Astrocyte of the cerebellum (primary cell): ENCODE results near the gene LAMA2.

Experiments
- DNase-seq: peaks from one replicate; pipeline ENCODE4 v3.0.0-alpha.2; 2011; ENCODE audit warnings: low read depth
- H3K4me3 ChIP-seq: 2 replicates; pipeline ENCODE4 v1.5.1; 2011; ENCODE audit warnings: mild to moderate bottlenecking, low read depth, low read length, moderate library complexity
- in situ Hi-C: cut with HindIII; loops from 2 replicates; pipeline ENCODE4 v1.10.0; 2017; ENCODE audit warnings: low sequenced_read_pairs
- TF ChIP-seq, protein P1 (sequence below): IDR thresholded peaks from 2 replicates; pipeline ENCODE4 v1.5.1; 2012; ENCODE audit warnings: low read length, low read depth, moderate library complexity, mild to moderate bottlenecking; ENCODE audit errors: missing control alignments

LAMA2 gene

DNA sequence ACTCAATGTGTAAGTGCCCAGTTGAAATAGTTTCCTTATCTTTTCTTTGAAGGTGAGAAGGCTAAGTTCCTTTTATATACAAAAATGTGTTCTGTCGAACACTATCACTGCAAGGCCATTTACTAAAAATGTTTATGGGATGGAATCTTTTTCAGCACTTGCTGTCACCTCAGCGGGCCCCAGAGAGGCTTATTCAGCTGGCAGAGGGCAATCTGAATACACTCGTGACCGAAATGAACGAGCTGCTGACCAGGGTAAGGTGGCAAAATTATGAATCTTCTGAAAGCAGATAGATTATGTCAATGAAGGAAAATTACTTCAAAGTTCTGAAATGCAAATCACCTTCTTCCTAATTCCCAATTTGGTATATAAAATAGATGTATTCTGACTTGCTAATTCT, 486.8 kb downstream of the LAMA2 start:
- no peak overlapping the region for H3K4me3 ChIP-seq
- DNase-seq = no peak
- TF ChIP-seq, protein P1, sequence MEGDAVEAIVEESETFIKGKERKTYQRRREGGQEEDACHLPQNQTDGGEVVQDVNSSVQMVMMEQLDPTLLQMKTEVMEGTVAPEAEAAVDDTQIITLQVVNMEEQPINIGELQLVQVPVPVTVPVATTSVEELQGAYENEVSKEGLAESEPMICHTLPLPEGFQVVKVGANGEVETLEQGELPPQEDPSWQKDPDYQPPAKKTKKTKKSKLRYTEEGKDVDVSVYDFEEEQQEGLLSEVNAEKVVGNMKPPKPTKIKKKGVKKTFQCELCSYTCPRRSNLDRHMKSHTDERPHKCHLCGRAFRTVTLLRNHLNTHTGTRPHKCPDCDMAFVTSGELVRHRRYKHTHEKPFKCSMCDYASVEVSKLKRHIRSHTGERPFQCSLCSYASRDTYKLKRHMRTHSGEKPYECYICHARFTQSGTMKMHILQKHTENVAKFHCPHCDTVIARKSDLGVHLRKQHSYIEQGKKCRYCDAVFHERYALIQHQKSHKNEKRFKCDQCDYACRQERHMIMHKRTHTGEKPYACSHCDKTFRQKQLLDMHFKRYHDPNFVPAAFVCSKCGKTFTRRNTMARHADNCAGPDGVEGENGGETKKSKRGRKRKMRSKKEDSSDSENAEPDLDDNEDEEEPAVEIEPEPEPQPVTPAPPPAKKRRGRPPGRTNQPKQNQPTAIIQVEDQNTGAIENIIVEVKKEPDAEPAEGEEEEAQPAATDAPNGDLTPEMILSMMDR = no peak
- in situ Hi-C loops = no loop called here

DNA sequence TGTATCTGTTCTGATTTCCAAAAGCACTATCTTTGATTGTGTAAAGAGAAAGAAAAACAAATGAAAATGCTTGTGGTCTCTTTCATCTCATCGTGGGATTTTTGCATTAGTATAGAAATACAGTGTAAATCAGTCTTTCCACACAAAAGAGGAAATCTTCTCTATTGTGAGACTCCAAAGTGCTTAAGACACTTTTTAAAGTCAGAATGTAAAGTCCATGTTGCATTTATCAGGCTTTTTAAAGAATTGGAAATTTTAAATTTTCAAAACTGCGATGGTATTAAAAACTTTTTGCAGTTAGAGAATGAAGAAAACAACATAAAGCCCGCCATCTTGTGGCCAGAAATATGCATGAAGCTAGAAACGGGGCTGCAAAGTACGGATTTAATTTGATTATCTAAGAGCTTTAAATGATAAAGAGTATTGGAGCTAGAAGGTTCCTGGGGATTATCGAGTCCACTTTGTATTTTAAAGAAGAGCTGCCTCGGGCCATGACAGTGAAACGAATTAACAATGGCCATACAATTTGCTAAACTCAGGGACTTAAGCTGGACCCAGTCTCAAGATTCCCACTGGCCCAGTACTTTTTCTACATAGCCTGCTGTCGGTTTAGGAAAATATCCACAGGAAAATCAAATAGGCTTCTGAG, 487.5 kb downstream of the LAMA2 start:
- peak; percentile 35 for DNase-seq
- TF ChIP-seq, protein P1 = peak; percentile 66
- in situ Hi-C loops = no loop called here
- no peak overlapping the region for H3K4me3 ChIP-seq

DNA sequence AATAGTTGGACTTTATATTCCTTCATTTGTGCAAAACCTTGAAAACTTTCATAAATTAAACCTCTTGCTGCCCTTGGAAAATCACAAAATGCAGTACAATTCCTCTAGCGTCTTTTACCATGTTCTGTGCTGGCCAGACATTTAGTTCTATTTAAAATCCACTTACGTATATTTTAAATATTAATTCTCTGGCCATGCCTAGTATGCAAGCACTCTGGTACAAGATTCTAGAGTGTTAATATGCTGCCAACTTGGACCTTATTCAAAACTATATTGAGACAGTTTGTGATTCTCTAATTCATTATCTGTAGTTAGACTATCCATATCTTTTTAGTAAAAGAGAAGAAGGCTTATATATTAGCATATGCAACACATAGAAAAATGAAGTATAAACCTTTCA, 498.9 kb downstream of the LAMA2 start:
- in situ Hi-C loops = no loop called here
- DNase-seq = no peak
- H3K4me3 ChIP-seq = no peak overlapping the region
- TF ChIP-seq, protein P1 = no peak

DNA sequence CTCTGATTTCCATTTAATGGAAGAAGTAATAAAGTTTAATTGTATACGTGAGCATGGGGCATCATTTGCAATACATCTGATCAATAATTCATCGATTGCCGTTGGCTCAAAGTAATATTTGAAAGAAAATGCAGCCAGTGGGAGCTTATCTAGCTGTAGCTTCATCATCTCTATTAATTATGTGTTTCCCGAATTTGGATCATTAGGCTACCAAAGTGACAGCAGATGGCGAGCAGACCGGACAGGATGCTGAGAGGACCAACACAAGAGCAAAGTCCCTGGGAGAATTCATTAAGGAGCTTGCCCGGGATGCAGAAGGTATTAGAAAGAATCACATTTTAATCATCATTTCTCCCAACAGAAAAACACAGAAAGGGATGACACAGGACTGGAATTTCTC, 500.0 kb downstream of the LAMA2 start:
- no peak for DNase-seq
- TF ChIP-seq, protein P1 = no peak
- H3K4me3 ChIP-seq = no peak overlapping the region
- in situ Hi-C loops = no loop called here

DNA sequence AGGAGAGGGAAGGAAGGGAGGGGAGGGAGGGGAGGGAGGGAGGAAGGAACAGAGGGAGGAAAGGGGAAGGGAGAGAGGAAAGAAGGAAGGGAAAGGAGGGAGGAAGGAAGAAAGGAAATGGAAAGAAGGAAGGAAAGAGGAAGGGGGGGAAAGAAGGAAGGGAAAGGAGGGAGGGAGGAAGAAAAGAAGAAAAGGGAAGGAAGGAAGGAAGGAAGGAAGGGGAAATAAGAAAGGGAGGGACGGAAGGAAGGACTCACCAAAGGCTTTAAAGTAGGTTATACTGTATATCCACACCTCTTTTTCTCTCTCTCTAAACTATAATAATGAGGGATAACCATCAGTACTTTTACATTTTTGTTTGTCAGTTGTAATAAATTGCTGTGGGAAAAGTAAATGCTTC, 502.2 kb downstream of the LAMA2 start:
- DNase-seq = no peak
- in situ Hi-C loops = no loop called here
- H3K4me3 ChIP-seq = no peak overlapping the region
- TF ChIP-seq, protein P1 = no peak

DNA sequence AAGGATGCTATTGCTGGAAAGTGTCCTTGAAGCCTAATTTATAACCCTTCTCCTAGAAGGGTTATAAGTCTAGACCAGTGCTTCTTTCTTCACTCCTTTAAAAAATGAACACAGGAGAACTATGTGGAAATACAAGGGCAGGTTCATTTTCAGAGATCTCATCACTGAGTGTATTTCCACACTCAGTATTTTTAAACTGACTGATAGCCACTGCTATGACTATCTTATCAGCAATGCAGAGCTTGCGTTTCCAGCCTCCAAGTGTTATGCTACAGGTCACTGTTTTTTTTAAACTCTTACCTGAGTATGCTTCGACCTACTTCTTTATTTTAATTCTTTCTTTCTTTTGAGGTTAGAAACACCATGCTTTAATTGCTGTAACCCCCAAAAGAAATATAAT, 508.0 kb downstream of the LAMA2 start:
- no peak overlapping the region for H3K4me3 ChIP-seq
- TF ChIP-seq, protein P1 = no peak
- no peak for DNase-seq
- in situ Hi-C loops = no loop called here
